K562 (cell line): ENCODE results near the gene TMA7B. TPM values are rescaled to one million over a fixed set of nuclear protein-coding genes. Genes with fewer than 3 reads are reported as not detected.

Experiments used
- CC2D1A ChIP-seq: fragments of 450-650 bp; IDR thresholded peaks from 2 replicates; pipeline ENCODE4 v1.6.1; 2017; ENCODE audit warnings: mild to moderate bottlenecking
- CREM ChIP-seq: IDR thresholded peaks from 2 replicates; pipeline ENCODE4 v1.6.1; 2014; ENCODE audit warnings: antibody characterized with exemption, low read depth
- GTF2F1 ChIP-seq: IDR thresholded peaks from 2 replicates; pipeline ENCODE4 v1.6.1; 2011; ENCODE audit warnings: low read depth, low read length, improper control_type of control experiment
- HIVEP1 ChIP-seq: fragments of 250-450 bp; sonication (Bioruptor Pico); IDR thresholded peaks from 2 replicates; pipeline ENCODE4 v1.4.0; 2020; ENCODE audit warnings: mild to moderate bottlenecking
- HNRNPH1 ChIP-seq: fragments of 200-400 bp; formaldehyde crosslinking; optimal IDR thresholded peaks from 2 replicates; pipeline ENCODE3; 2017; ENCODE audit warnings: low read depth, mild to moderate bottlenecking, low read length, moderate library complexity
- LCOR ChIP-seq: sonication (generic); formaldehyde crosslinking; IDR thresholded peaks from 2 replicates; pipeline ENCODE4 v1.8.0; 2022; ENCODE audit warnings: mild to moderate bottlenecking, missing genetic modification reagents
- MCM7 ChIP-seq, 2 experiments: fragments of 450-650 bp; IDR thresholded peaks; 2 replicates each; pipeline ENCODE4 v1.6.1; 2016 to 2018
- MYC ChIP-seq, 2 experiments: fragments of 250-450 bp in 1 of 2; sonication (Bioruptor Pico) in 1 of 2; IDR thresholded peaks; 2 replicates each; pipeline versions ENCODE4 v1.5.1 to v1.6.1; 2012 to 2021; ENCODE audit warnings: low read depth in 2 of 2, borderline replicate concordance in 1 of 2, improper control_type of control experiment in 1 of 2, low read length in 1 of 2, mild to moderate bottlenecking in 1 of 2, moderate library complexity in 1 of 2
- NCOA6 ChIP-seq: fragments of 450-650 bp; IDR thresholded peaks from 2 replicates; pipeline ENCODE4 v1.6.1; 2017; ENCODE audit warnings: mild to moderate bottlenecking
- NFATC3 ChIP-seq: fragments of 450-650 bp; IDR thresholded peaks from 2 replicates; pipeline ENCODE4 v1.6.1; 2017; ENCODE audit warnings: mild to moderate bottlenecking
- NFE2L1 ChIP-seq: fragments of 450-650 bp; IDR thresholded peaks from 2 replicates; pipeline ENCODE4 v1.6.1; 2016; ENCODE audit warnings: missing genetic modification characterization, low read depth, mild to moderate bottlenecking, missing compliant biosample characterization, moderate library complexity, borderline replicate concordance
- RAD21 ChIP-seq, 2 experiments: fragments of 250-450 bp in 1 of 2; fragments of 450-650 bp in 1 of 2; sonication (Bioruptor Pico) in 1 of 2; formaldehyde crosslinking in 1 of 2; IDR thresholded peaks in 1 of 2; conservative IDR thresholded peaks in 1 of 2; 2 replicates each; pipeline versions ENCODE4 v1.4.0 to v1.8.0; 2020 to 2022; ENCODE audit warnings: mild to moderate bottlenecking in 2 of 2, moderate library complexity in 1 of 2
- SMARCA4 ChIP-seq: fragments of 450-650 bp; IDR thresholded peaks from 2 replicates; pipeline ENCODE4 v1.6.1; 2016
- TAL1 ChIP-seq: fragments of 450-650 bp; IDR thresholded peaks from 2 replicates; pipeline ENCODE4 v1.6.1; 2016; ENCODE audit warnings: mild to moderate bottlenecking
- TCF3 ChIP-seq: sonication (generic); formaldehyde crosslinking; IDR thresholded peaks from 2 replicates; pipeline ENCODE4 v1.4.0; 2020; ENCODE audit warnings: mild to moderate bottlenecking, missing genetic modification reagents
- TEAD4 ChIP-seq, 2 experiments: sonication (generic) in 1 of 2; formaldehyde crosslinking in 1 of 2; IDR thresholded peaks; 2 replicates each; pipeline versions ENCODE4 v1.6.1 to v1.8.0; 2012 to 2022; ENCODE audit warnings: borderline replicate concordance in 1 of 2, inconsistent platforms in 1 of 2, low read length in 1 of 2, mild to moderate bottlenecking in 1 of 2, missing genetic modification reagents in 1 of 2
- TGIF2 ChIP-seq: sonication (generic); formaldehyde crosslinking; IDR thresholded peaks from 2 replicates; pipeline ENCODE4 v1.8.1; 2022; ENCODE audit warnings: mild to moderate bottlenecking, missing genetic modification reagents, moderate library complexity
- THAP7 ChIP-seq: fragments of 250-450 bp; sonication (Bioruptor Pico); IDR thresholded peaks from 2 replicates; pipeline ENCODE4 v1.5.0; 2021
- ZNF644 ChIP-seq: fragments of 200-800 bp; sonication (Bioruptor generic); IDR thresholded peaks from 2 replicates; pipeline ENCODE4 v1.6.1; 2016; ENCODE audit warnings: low read depth, missing genetic modification characterization, missing compliant biosample characterization
- ZNF76 ChIP-seq: fragments of 250-450 bp; sonication (Bioruptor Pico); IDR thresholded peaks from 2 replicates; pipeline ENCODE4 v1.4.0; 2020; ENCODE audit warnings: mild to moderate bottlenecking, moderate library complexity, borderline replicate concordance
- polyA plus RNA-seq, 8 experiments: library from polyadenylated mRNA; depleted of rRNA in 4 of 8; stranded (reverse) in 5 of 8; unstranded in 3 of 8; fragments of >200 nt; fragmentation: Nextera tagmentation in 2 of 8; fragmentation: Illumina TruSeq in 1 of 8; extraction: Ambion mirVana in 2 of 8; extraction: Trizol in 1 of 8; gene quantifications; 2 replicates each; pipeline versions ENCODE4 v1.2.1 to v1.2.3, GENCODE V29; 2011 to 2014; ENCODE audit warnings: inconsistent platforms in 1 of 8, missing spikeins in 1 of 8
- total RNA-seq, 7 experiments: library from RNA; depleted of rRNA in 6 of 7; stranded (reverse); fragments of >200 nt in 6 of 7; fragmentation: Illumina TruSeq in 2 of 7; extraction: Trizol in 2 of 7; gene quantifications; 2 replicates each; pipeline versions ENCODE4 v1.2.1 to v1.2.3, GENCODE V29; 2011 to 2021; ENCODE audit warnings: low replicate concordance in 1 of 7
- TF ChIP-seq, protein P1 (sequence below), 2 experiments: fragments of 150-350 bp in 1 of 2; IDR thresholded peaks; 2 replicates each; pipeline ENCODE4 v1.6.1; 2012 to 2016; ENCODE audit warnings: low read depth in 2 of 2, low read length in 2 of 2, mild to moderate bottlenecking in 1 of 2, moderate library complexity in 1 of 2
- TF ChIP-seq, protein P2 (sequence below): fragments of 250-450 bp; sonication (Bioruptor Pico); IDR thresholded peaks from 2 replicates; pipeline ENCODE4 v1.9.0; 2021; ENCODE audit warnings: mild to moderate bottlenecking, inconsistent platforms

Gene TMA7B
- total and polyA plus RNA-seq, 9 of the 15 experiments (the other 6 are each of a cell fraction or from before 2014, with no cell fraction given): 5.6 to 14.2 (median 11.8) TPM

DNA sequence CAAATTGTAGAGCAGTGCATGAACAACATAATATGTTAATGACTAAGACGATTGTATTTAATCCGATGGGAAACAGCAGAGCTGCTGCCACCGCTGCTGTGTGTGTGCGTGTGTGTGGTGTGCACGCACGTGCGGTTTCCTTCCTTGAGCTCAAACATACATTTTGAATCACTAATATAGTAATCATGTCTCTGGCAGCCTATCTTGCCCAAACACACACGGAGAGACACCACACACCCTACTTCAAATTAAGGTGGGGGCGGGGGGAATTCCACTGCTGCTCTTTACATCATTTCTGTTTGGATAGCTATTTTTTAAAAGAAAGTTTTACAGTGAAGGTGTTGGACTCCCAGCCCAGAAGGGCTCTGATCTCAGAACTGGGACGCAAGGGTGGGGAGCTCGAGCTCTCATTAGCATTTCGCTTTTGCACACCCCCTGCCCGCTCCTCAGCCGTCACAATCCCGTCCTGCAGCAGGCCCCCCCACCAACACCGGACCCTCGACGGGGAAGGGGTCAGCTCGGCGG lies 33.9 kb downstream of the TMA7B start (continued):
- TF ChIP-seq, protein P1, sequence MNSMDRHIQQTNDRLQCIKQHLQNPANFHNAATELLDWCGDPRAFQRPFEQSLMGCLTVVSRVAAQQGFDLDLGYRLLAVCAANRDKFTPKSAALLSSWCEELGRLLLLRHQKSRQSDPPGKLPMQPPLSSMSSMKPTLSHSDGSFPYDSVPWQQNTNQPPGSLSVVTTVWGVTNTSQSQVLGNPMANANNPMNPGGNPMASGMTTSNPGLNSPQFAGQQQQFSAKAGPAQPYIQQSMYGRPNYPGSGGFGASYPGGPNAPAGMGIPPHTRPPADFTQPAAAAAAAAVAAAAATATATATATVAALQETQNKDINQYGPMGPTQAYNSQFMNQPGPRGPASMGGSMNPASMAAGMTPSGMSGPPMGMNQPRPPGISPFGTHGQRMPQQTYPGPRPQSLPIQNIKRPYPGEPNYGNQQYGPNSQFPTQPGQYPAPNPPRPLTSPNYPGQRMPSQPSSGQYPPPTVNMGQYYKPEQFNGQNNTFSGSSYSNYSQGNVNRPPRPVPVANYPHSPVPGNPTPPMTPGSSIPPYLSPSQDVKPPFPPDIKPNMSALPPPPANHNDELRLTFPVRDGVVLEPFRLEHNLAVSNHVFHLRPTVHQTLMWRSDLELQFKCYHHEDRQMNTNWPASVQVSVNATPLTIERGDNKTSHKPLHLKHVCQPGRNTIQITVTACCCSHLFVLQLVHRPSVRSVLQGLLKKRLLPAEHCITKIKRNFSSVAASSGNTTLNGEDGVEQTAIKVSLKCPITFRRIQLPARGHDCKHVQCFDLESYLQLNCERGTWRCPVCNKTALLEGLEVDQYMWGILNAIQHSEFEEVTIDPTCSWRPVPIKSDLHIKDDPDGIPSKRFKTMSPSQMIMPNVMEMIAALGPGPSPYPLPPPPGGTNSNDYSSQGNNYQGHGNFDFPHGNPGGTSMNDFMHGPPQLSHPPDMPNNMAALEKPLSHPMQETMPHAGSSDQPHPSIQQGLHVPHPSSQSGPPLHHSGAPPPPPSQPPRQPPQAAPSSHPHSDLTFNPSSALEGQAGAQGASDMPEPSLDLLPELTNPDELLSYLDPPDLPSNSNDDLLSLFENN (IDR thresholded peaks at IDR 0.05; ENCODE audit: low read depth in 2 of 2, low read length in 2 of 2): no peak
- TF ChIP-seq HIVEP1 (CRISPR knock-in tag) (no peak), MCM7 (IDR thresholded peaks at IDR 0.05) (no peak), HNRNPH1 (no peak), ZNF644 (tag) (no peak), SMARCA4 (peak; percentile 45; the same call in 1 of the 2 replicates), MYC (IDR thresholded peaks at IDR 0.05; ENCODE audit: low read depth, low read length) (0 out of 2 replicates have a peak, but pooled peaks have one; percentile 24), MYC (CRISPR knock-in tag; IDR thresholded peaks at IDR 0.05; ENCODE audit: borderline replicate concordance, low read depth) (no peak), ZNF76 (CRISPR knock-in tag) (no peak), LCOR (no peak), THAP7 (no peak), NCOA6 (no peak), TCF3 (CRISPR knock-in tag) (peak; percentile 75), GTF2F1 (no peak), CC2D1A (no peak), TEAD4 (IDR thresholded peaks at IDR 0.05; ENCODE audit: low read length) (peak; percentile 76), TEAD4 (CRISPR knock-in tag; IDR thresholded peaks at IDR 0.05; ENCODE audit: borderline replicate concordance) (no peak), TAL1 (peak; percentile 49), NFE2L1 (no peak), CREM (peak; percentile 51; the same call in 1 of the 2 replicates), NFATC3 (no peak), RAD21 (CRISPR knock-in tag; conservative IDR thresholded peaks at IDR 0.05 in 1 of 2, IDR thresholded peaks at IDR 0.05 in 1 of 2) (no peak), TGIF2 (no peak)
- TF ChIP-seq, protein P2, sequence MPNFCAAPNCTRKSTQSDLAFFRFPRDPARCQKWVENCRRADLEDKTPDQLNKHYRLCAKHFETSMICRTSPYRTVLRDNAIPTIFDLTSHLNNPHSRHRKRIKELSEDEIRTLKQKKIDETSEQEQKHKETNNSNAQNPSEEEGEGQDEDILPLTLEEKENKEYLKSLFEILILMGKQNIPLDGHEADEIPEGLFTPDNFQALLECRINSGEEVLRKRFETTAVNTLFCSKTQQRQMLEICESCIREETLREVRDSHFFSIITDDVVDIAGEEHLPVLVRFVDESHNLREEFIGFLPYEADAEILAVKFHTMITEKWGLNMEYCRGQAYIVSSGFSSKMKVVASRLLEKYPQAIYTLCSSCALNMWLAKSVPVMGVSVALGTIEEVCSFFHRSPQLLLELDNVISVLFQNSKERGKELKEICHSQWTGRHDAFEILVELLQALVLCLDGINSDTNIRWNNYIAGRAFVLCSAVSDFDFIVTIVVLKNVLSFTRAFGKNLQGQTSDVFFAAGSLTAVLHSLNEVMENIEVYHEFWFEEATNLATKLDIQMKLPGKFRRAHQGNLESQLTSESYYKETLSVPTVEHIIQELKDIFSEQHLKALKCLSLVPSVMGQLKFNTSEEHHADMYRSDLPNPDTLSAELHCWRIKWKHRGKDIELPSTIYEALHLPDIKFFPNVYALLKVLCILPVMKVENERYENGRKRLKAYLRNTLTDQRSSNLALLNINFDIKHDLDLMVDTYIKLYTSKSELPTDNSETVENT (CRISPR knock-in tag): no peak
